Dendritic cell treated with granulocyte-macrophage colony-stimulating factor and Interleukin-4, amounts not matched to agents 40 ng/mL and 50 ng/mL, for 4 days (primary cell): ENCODE measurements around the gene ORMDL3.
A peak's percentile ranks its signal among the peaks of the same experiment; 100 is the strongest.

Experiments
- H3K27ac Mint-ChIP-seq: one replicate; pipeline ENCODE4 v1.8.0; 2022; ENCODE audit warnings: mild to moderate bottlenecking, mixed read lengths
- H3K27me3 Mint-ChIP-seq: one replicate; pipeline ENCODE4 v1.8.0; 2022; ENCODE audit warnings: mild to moderate bottlenecking, mixed read lengths
- H3K36me3 Mint-ChIP-seq: one replicate; pipeline ENCODE4 v1.8.0; 2022; ENCODE audit warnings: low read depth, mixed read lengths
- H3K4me1 Mint-ChIP-seq: one replicate; pipeline ENCODE4 v1.8.0; 2022; ENCODE audit warnings: low read depth, mixed read lengths
- H3K4me3 Mint-ChIP-seq: one replicate; pipeline ENCODE4 v1.8.0; 2022; ENCODE audit warnings: mild to moderate bottlenecking, moderate library complexity, mixed read lengths
- H3K9me3 Mint-ChIP-seq: one replicate; pipeline ENCODE4 v1.8.0; 2022; ENCODE audit warnings: mixed read lengths
- intact Hi-C: fragments of 100-400 bp; cut with micrococcal nuclease; formaldehyde crosslinking; loops from one replicate; pipeline ENCODE4 v1.15.0; 2022

Gene ORMDL3

GRCh38 chr17:39925282-39926134 is 1.9 kb downstream of the ORMDL3 start:
- Mint-ChIP-seq H3K9me3 (no peaks in the 10 kb centered on the region), H3K4me1 (peaks cover 83% of the 10 kb centered on the region), H3K27me3 (no peaks in the 10 kb centered on the region), H3K4me3 (peak overlapping the region; percentile 77), H3K27ac (no peak overlapping the region), H3K36me3 (peaks cover 56% of the 10 kb centered on the region)
- intact Hi-C loops = loop anchor here (2.0 to 5.0 kb wide), 2 partner anchors 27 to 238 kb away; partner anchors contain the start of gene PGAP3

GRCh38 chr17:39924691-39925055 is 2.7 kb downstream of the ORMDL3 start:
- H3K27ac Mint-ChIP-seq = no peak overlapping the region
- no peaks in the 10 kb centered on the region for H3K9me3 Mint-ChIP-seq
- no peaks in the 10 kb centered on the region for H3K27me3 Mint-ChIP-seq
- peaks cover 88% of the 10 kb centered on the region for H3K4me1 Mint-ChIP-seq
- no peak overlapping the region for H3K4me3 Mint-ChIP-seq
- peaks cover 62% of the 10 kb centered on the region for H3K36me3 Mint-ChIP-seq
- intact Hi-C loops = loop anchor here (5.0 kb wide), 1 partner anchor 237 kb away; the partner anchor contains the start of gene PGAP3

- H3K27me3 Mint-ChIP-seq = no peaks in the 10 kb centered on the region
- H3K36me3 Mint-ChIP-seq = peaks cover 68% of the 10 kb centered on the region
- H3K4me3 Mint-ChIP-seq = no peak overlapping the region
- intact Hi-C loops = no loop called here
- H3K4me1 Mint-ChIP-seq = peaks cover 84% of the 10 kb centered on the region
- H3K9me3 Mint-ChIP-seq = no peaks in the 10 kb centered on the region
- no peak overlapping the region for H3K27ac Mint-ChIP-seq
Observed at GRCh38 chr17:39923836-39924690, 3.3 kb downstream of the ORMDL3 start.

- intact Hi-C loops = no loop called here
- H3K4me3 Mint-ChIP-seq = no peak overlapping the region
- no peaks in the 10 kb centered on the region for H3K27me3 Mint-ChIP-seq
- no peak overlapping the region for H3K27ac Mint-ChIP-seq
- H3K9me3 Mint-ChIP-seq = no peaks in the 10 kb centered on the region
- H3K4me1 Mint-ChIP-seq = peaks cover 79% of the 10 kb centered on the region
- peaks cover 72% of the 10 kb centered on the region for H3K36me3 Mint-ChIP-seq
Observed at GRCh38 chr17:39923230-39923629, 4.2 kb downstream of the ORMDL3 start.

GRCh38 chr17:39922006-39922405 is 5.4 kb downstream of the ORMDL3 start:
- H3K9me3 Mint-ChIP-seq = no peaks in the 10 kb centered on the region
- no peaks in the 10 kb centered on the region for H3K27me3 Mint-ChIP-seq
- peaks cover 71% of the 10 kb centered on the region for H3K4me1 Mint-ChIP-seq
- peak overlapping the region; percentile 49 for H3K27ac Mint-ChIP-seq
- peaks cover 66% of the 10 kb centered on the region for H3K36me3 Mint-ChIP-seq
- H3K4me3 Mint-ChIP-seq = no peak overlapping the region
- intact Hi-C loops = no loop called here

- Mint-ChIP-seq H3K27ac (peak overlapping the region; percentile 49), H3K9me3 (no peaks in the 10 kb centered on the region), H3K36me3 (peaks cover 65% of the 10 kb centered on the region), H3K4me1 (peaks cover 64% of the 10 kb centered on the region), H3K27me3 (no peaks in the 10 kb centered on the region), H3K4me3 (no peak overlapping the region)
- intact Hi-C loops = no loop called here
Observed at GRCh38 chr17:39921323-39921722, 6.1 kb downstream of the ORMDL3 start.

- Mint-ChIP-seq H3K27ac (peak overlapping the region; percentile 49), H3K36me3 (peaks cover 65% of the 10 kb centered on the region), H3K27me3 (no peaks in the 10 kb centered on the region), H3K4me3 (no peak overlapping the region), H3K9me3 (no peaks in the 10 kb centered on the region), H3K4me1 (peaks cover 56% of the 10 kb centered on the region)
- intact Hi-C loops = no loop called here
Observed at GRCh38 chr17:39920218-39921210, 6.9 kb downstream of the ORMDL3 start.

GRCh38 chr17:39919087-39919683 is 8.2 kb downstream of the ORMDL3 start:
- Mint-ChIP-seq H3K36me3 (peaks cover 59% of the 10 kb centered on the region), H3K27ac (no peak overlapping the region), H3K27me3 (no peaks in the 10 kb centered on the region), H3K4me3 (no peak overlapping the region), H3K9me3 (no peaks in the 10 kb centered on the region), H3K4me1 (peaks cover 43% of the 10 kb centered on the region)
- intact Hi-C loops = no loop called here

GRCh38 chr17:39916918-39917317 is 10.5 kb downstream of the ORMDL3 start:
- no peaks in the 10 kb centered on the region for H3K27me3 Mint-ChIP-seq
- H3K27ac Mint-ChIP-seq = no peak overlapping the region
- H3K9me3 Mint-ChIP-seq = no peaks in the 10 kb centered on the region
- H3K4me3 Mint-ChIP-seq = no peak overlapping the region
- H3K36me3 Mint-ChIP-seq = peaks cover 43% of the 10 kb centered on the region
- H3K4me1 Mint-ChIP-seq = peaks cover 23% of the 10 kb centered on the region
- intact Hi-C loops = no loop called here

- Mint-ChIP-seq H3K27ac (no peak overlapping the region), H3K4me3 (no peak overlapping the region), H3K9me3 (no peaks in the 10 kb centered on the region), H3K36me3 (peaks cover 30% of the 10 kb centered on the region), H3K27me3 (no peaks in the 10 kb centered on the region), H3K4me1 (peaks cover 10% of the 10 kb centered on the region)
- intact Hi-C loops = no loop called here
Observed at GRCh38 chr17:39915559-39915958, 11.8 kb downstream of the ORMDL3 start.

- intact Hi-C loops = no loop called here
Observed at GRCh38 chr17:39913989-39914388, 13.4 kb downstream of the ORMDL3 start.

GRCh38 chr17:39908789-39909352 is 18.5 kb downstream of the ORMDL3 start:
- no peaks in the 10 kb centered on the region for H3K27me3 Mint-ChIP-seq
- H3K4me1 Mint-ChIP-seq = no peaks in the 10 kb centered on the region
- peaks cover 10% of the 10 kb centered on the region for H3K36me3 Mint-ChIP-seq
- H3K4me3 Mint-ChIP-seq = no peak overlapping the region
- H3K9me3 Mint-ChIP-seq = no peaks in the 10 kb centered on the region
- intact Hi-C loops = no loop called here
- no peak overlapping the region for H3K27ac Mint-ChIP-seq

More at GRCh38 chr17:39913989-39914388, 13.4 kb downstream of the ORMDL3 start:
- no peak overlapping the region for H3K27ac Mint-ChIP-seq
- H3K36me3 Mint-ChIP-seq = peaks cover 22% of the 10 kb centered on the region
- no peak overlapping the region for H3K4me3 Mint-ChIP-seq
- H3K27me3 Mint-ChIP-seq = no peaks in the 10 kb centered on the region
- no peaks in the 10 kb centered on the region for H3K9me3 Mint-ChIP-seq
- peaks cover 5% of the 10 kb centered on the region for H3K4me1 Mint-ChIP-seq

- no peaks in the 10 kb centered on the region for H3K27me3 Mint-ChIP-seq
- peaks cover 9% of the 10 kb centered on the region for H3K4me1 Mint-ChIP-seq
- intact Hi-C loops = no loop called here
- H3K27ac Mint-ChIP-seq = peak overlapping the region; percentile 20
- no peaks in the 10 kb centered on the region for H3K9me3 Mint-ChIP-seq
- H3K4me3 Mint-ChIP-seq = no peak overlapping the region
- H3K36me3 Mint-ChIP-seq = peaks cover 6% of the 10 kb centered on the region
Observed at GRCh38 chr17:39904990-39905288, 22.5 kb downstream of the ORMDL3 start.
